HG02852 (cell line): ENCODE measurements around the gene ZNF573.
"Not testable (repeated sequence)": the region's sequence is repeated elsewhere in the genome, so short reads cannot be mapped to it uniquely, and the experiment has no call there.

Source experiments
- ATAC-seq: cut with Tn5 transposase; IDR thresholded peaks from one replicate; pipeline ENCODE4 v1.9.1; 2021; ENCODE audit warnings: mild to moderate bottlenecking, moderate library complexity; ENCODE audit not compliant: unreplicated experiment

Gene ZNF573

DNA sequence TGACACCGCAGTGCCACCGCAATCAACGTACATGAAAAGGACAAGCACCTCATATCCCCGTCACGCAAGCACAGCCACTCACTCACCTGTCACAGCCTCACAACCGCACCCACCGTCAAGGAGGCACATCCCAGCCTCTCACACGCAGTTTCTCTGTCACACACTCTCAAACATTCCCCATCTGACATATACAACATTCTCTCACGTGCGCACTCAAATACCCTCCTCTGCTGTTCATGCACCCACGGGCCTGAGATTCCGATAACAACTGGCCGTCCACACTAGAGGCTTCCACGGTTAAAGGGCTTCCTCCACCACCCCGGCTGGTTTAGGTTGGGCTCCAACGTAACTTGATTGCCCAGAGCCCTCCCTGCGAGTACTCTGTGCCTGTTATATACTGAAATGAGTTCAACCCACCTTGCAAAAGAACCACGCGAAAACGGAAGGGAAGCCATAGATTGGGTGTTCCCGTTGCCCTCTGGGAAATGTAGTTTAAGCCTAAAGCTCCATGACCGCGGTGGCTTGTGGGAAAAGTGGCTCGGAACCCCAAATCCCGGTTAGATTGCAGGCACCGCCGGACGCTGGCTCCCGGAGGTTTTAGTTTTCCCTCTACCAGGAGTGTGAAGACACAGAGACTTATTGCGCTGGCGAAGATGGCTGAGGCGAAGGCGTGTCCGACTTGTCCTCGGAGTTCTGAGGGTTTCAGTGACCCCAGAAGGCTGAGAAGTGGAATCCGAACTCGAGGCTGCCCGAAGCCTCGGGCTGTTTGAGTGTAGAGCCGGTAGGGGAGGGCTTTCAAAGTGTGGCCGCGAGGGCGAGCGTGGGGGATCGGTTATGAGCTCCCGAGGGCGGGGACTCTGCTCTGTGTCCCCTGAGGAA, at the start of gene ZNF573:
Gene ZNF573 (minus strand): TSS at position 460 of the 879 bp plus-strand sequence. CDS start 5,857 bp downstream, outside the sequence.
- ATAC-seq = peak; percentile 80

GRCh38 chr19:37817180-37817981, 38.0 kb upstream of the ZNF573 start:
- no peak for ATAC-seq

DNA sequence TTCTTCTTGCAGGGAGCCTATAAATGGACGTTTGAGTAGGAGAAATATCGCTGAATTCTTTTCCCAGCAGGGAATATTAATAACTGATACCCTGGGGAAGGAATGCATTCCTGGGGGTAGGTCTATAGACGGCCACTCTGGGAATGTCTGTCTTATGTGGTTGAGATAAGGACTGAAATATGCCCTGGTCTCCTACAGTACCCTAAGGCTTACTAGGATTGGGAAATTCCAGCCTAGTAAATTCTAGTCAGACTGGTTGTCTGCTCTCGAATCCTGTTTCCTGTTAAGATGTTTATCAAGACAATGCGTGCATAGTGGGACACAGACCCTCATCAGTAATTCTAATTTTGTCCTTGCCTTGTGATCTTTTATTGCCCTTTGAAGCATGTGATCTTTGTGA, 36.2 kb upstream of the ZNF573 start:
- ATAC-seq = not testable (repeated sequence)

- ATAC-seq = no peak
These were observed 34.0 kb upstream of the ZNF573 start for GRCh38 chr19:37813340-37813739.

DNA sequence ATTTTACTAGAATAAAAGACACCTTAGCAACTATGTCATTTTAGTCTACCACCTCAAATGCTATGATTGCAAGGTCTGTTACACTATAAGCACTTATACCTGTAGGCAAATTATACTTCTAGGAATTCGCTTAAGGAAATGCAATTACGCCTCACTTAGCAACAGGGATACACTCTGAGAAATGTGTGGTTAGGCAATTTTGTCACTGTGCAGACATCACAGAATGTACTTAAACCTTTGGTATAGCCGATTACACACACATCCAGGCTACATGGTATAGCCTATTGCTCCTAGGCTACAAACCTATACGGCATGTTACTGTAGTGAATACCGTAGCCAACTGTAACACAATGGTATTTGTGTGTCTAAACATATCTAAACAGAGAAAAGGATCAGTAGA, 30.0 kb upstream of the ZNF573 start:
- no peak for ATAC-seq

DNA sequence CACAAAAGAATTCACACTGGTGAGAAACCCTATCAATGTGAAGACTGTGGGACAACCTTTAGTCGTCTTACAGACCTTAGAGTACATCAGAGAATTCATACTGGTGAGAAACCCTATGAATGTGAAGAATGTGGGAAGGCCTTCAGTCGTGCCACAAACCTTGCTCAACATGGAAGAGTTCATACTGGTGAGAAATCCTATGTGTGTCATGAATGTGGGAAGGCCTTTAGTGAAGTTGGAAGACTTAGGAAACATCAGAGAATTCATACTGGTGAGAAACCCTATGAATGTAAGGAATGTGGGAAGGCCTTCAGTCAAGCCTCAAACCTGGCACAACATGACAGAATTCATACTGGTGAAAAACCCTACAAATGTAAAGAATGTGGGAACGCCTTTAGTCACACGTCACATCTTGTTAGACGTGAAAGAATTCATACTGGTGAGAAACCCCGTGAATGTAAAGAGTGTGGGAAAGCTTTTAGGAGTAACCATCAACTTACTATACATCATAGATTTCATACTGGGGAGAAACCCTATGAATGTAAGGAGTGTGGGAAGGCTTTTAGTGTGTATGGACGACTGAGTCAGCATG, 24.0 kb upstream of the ZNF573 start:
- ATAC-seq = no peak

- ATAC-seq = no peak
These were observed 11.0 kb upstream of the ZNF573 start for GRCh38 chr19:37790244-37790925.

DNA sequence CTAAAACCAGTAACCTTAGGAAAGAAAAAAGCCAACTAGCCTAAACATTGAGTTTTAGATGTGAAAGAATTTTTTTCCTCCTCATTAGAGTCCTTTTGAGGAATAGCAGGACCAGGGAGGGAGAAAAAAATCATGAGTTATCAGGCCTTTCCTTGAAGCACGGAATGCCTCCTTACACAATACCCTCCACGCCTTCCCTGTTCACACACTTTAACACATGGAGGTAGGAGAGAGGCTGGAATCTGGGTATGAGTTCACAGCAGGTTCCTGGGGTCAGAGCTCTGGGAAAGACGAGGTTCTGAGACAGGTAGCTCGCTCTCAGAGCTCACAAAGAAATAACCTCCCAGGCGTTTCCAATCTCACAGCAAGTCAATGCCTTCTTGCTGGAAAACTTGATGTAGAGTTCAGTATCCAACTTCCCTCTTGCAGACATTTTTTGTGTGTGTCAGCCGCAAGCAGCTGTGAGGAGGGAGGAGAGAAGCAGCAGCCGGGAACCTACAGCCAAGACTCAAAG, 716 bp downstream of the ZNF573 start:
- no peak for ATAC-seq

- no peak for ATAC-seq
These were observed 8.4 kb downstream of the ZNF573 start for GRCh38 chr19:37770985-37771384.

DNA sequence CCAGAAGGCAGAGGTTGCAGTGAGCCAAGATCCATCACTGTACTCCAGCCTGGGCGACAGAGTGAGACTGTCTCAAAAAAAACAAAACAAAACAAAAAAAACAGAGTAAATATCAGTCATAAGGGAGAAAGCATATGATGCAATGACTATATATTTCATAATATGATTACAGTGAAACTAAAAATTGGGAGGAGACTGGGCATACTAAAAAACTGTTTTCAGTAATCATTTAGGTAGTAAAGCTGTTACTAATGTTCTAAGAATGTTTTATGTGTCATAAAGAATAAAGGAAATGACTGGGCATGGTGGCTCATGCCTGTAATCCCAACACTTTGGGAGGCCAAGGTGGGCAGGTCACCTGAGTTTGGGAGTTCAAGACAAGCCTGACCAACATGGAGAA, 15.9 kb downstream of the ZNF573 start:
- ATAC-seq = no peak

DNA sequence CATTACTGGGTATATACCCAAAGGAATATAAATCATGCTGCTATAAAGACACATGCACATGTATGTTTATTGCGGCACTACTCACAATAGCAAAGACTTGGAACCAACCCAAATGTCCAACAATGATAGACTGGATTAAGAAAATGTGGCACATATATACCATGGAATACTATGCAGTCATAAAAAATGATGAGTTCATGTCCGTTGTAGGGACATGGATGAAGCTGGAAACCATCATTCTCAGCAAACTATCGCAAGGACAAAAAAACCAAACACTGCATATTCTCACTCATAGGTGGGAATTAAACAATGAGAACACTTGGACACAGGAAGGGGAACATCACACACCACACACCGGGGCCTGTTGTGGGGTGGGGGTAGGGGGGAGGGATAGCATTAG, 21.7 kb downstream of the ZNF573 start:
- not testable (repeated sequence) for ATAC-seq

DNA sequence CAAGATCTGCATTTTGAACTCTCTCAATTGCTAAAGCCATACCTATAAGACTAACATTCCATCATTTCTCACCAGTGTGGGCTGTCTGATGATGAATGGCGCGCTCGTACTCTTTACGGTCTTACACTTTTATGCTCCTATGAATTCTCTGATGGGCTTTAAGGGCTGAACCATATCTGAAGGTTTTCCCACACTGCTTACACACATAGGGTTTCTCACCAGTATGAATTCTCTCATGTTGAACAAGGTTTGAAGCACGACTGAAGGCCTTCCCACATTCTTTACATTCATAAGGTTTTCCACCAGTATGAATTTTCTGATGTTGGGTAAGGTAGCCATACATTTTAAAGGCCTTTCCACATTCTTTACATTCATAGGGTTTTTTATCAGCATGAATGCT, 41.0 kb downstream of the ZNF573 start:
- no peak for ATAC-seq

GRCh38 chr19:37725181-37725580, 54.2 kb downstream of the ZNF573 start:
- no peak for ATAC-seq

GRCh38 chr19:37719927-37720265, 59.5 kb downstream of the ZNF573 start:
- no peak for ATAC-seq

GRCh38 chr19:37719111-37719926, 60.1 kb downstream of the ZNF573 start, which contains the start of gene ZNF607:
ZNF607 (minus strand) TSS chr19:37719761; CDS start chr19:37711618, 8,143 bp downstream.
- peak; percentile 97 for ATAC-seq

DNA sequence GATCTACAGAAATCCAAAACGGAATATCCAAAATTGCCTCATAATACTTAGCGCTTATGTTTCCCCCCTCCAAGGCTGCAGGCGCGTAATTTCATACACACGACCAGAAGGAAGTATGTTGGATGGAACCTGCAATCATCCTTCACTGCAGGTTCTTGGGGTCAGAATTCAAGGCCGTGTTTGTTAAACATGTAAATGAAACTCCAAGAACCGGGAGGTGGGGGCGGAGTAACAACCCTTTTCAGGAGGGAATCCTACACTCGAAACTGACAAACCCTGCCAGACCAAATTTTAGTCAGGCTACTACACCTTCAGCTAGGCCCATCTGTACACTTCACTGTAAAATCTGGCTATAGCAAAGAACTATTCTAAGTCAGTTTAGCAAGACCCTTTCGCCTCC, 61.1 kb downstream of the ZNF573 start:
- ATAC-seq = no peak

- ATAC-seq = no peak
These were observed 63.2 kb downstream of the ZNF573 start for GRCh38 chr19:37716140-37716539.

GRCh38 chr19:37706052-37706605, 73.3 kb downstream of the ZNF573 start:
- no peak for ATAC-seq

DNA sequence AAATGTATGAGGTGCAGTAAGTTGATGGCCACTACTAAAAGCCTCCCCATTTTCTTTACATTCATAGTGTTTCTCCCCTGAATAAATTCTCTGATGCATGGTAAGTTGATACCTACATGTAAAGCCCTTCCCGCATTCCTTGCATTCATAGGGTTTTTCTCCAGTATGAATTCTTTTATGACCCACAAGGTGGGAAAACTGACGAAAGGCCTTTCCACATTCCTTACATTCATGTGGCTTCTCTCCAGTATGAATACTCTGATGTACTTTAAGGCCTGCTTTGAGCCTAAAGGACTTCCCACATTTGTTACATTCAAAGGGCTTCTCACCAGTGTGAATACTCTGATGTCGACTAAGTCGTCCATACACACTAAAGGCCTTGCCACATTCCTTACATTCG, 80.3 kb downstream of the ZNF573 start:
- ATAC-seq = no peak

GRCh38 chr19:37698216-37698615, 81.2 kb downstream of the ZNF573 start:
- no peak for ATAC-seq
